ENCODE results near the gene PRR5L. TPM values are rescaled to one million over a fixed set of nuclear protein-coding genes. Genes with fewer than 3 reads are reported as not detected.

Gene PRR5L
- total and polyA plus RNA-seq, 12 donors = 1.7 to 10.2 (median 7.3) TPM

DNA sequence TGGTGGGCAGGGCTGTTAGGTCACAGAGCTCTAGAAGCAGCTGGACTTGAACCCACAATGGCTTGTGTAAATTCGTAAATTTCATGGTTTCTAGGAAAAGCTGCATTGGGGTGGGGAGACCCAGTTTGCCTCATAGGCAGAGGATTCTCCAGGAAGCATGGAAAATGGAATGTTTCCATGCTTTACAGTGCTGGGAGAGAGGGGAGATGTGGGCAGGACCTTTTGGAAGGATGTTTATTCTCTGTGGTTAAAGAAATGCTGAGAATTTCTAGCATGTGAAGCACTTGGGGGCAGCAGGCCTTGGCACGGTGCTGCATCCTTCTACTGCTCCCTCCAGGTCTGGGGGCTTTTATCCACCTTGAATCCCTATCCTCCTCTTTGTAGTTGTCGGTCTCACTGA lies 167.7 kb downstream of the PRR5L start:
- Histone ChIP-seq H3K36me3 (replicated peaks in 1 of 2) (no peaks in the 10 kb centered on the region), H3K9me3 (replicated peaks in 1 of 3) (no peaks in the 10 kb centered on the region), H3K4me3 (no peak overlapping the region), H3K4me1 (replicated peaks in 1 of 2) (no peaks in the 10 kb centered on the region), H3K27ac (no peak overlapping the region), H3K27me3 (no peaks in the 10 kb centered on the region)
- WGBS, 4 donors = 76 to 81% (median 79%) methylated on average over 3 of the region's 3 CpGs
- intact Hi-C loops (cut with DNase I) = no loop called here
- DNase-seq = no peak
- TF ChIP-seq, protein P1, sequence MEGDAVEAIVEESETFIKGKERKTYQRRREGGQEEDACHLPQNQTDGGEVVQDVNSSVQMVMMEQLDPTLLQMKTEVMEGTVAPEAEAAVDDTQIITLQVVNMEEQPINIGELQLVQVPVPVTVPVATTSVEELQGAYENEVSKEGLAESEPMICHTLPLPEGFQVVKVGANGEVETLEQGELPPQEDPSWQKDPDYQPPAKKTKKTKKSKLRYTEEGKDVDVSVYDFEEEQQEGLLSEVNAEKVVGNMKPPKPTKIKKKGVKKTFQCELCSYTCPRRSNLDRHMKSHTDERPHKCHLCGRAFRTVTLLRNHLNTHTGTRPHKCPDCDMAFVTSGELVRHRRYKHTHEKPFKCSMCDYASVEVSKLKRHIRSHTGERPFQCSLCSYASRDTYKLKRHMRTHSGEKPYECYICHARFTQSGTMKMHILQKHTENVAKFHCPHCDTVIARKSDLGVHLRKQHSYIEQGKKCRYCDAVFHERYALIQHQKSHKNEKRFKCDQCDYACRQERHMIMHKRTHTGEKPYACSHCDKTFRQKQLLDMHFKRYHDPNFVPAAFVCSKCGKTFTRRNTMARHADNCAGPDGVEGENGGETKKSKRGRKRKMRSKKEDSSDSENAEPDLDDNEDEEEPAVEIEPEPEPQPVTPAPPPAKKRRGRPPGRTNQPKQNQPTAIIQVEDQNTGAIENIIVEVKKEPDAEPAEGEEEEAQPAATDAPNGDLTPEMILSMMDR (IDR thresholded peaks at IDR 0.05) = no peak
- no peak for TF ChIP-seq POLR2A (IDR thresholded peaks at IDR 0.05)

DNA sequence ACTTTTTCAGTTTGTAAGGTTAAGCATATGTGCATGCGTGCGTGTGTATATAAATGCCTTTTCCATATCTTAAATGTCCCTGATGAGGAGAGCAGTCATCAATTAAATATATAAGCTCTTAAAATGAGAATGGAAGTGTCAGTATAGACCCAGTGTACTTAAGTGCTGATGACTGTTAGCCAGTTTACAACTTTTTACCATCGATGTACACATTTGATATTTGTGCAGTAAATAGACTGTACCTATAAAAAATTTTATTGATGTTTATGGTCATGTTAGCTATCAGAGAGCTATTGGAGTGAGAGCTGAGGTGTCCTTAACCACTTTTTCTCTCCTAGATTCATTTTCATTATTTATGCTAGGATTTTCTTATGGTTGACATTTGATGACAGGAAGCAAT lies 168.6 kb downstream of the PRR5L start:
- H3K27me3 ChIP-seq = no peaks in the 10 kb centered on the region
- intact Hi-C loops (cut with DNase I) = no loop called here
- no peak overlapping the region for H3K27ac ChIP-seq
- H3K9me3 ChIP-seq (replicated peaks in 1 of 3) = no peaks in the 10 kb centered on the region
- no peak for TF ChIP-seq POLR2A (IDR thresholded peaks at IDR 0.05)
- TF ChIP-seq, protein P1 (IDR thresholded peaks at IDR 0.05) = no peak
- no peaks in the 10 kb centered on the region for H3K4me1 ChIP-seq (replicated peaks in 1 of 2)
- 80 to 90% (median 80%) methylated on average over 3 of the region's 3 CpGs for WGBS, 4 donors
- no peak overlapping the region for H3K4me3 ChIP-seq
- DNase-seq = no peak
- H3K36me3 ChIP-seq (replicated peaks in 1 of 2) = no peaks in the 10 kb centered on the region

DNA sequence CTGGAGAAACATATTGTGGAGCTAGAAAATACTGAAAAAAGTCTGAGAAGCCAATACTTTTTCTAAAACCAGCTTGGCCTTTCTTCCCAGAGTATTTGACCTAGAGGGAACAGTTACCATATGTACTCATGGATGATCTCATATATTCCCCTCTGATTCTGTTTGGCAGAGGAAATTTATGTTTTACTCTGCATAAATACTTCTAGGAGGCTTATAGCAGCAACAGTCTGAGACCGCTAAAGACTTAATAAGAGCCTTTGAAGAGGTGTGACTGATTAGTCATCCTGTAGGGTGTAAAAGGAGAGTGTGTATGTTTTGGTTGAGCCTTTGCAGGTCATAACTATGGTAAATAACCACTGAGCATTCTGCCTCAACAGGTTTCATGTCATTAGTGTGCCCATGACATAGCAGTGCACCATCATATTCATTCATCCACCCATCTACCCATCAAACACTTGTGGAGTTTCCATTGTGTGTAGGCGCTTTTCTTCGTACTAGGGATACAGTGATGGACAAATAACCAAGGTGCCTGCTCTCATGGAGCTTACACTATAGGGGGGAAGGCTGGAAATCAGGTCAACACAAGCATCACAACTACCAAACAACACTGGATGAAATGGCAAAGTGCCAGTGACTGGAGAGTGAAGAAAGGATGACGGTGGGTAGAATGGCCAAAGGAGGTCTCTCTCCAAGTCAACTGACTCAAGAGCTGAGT lies 169.5 kb downstream of the PRR5L start:
- Histone ChIP-seq H3K9me3 (replicated peaks in 1 of 3) (no peaks in the 10 kb centered on the region), H3K4me3 (no peak overlapping the region), H3K4me1 (replicated peaks in 1 of 2) (no peaks in the 10 kb centered on the region), H3K27ac (no peak overlapping the region), H3K27me3 (no peaks in the 10 kb centered on the region), H3K36me3 (replicated peaks in 1 of 2) (no peaks in the 10 kb centered on the region)
- no peak for TF ChIP-seq POLR2A (IDR thresholded peaks at IDR 0.05)
- TF ChIP-seq, protein P1 (IDR thresholded peaks at IDR 0.05) = no peak
- no peak for DNase-seq
- WGBS, 4 donors = 98 to 100% (median 99%) methylated on average over 4 of the region's 4 CpGs
- intact Hi-C loops (cut with DNase I) = no loop called here

DNA sequence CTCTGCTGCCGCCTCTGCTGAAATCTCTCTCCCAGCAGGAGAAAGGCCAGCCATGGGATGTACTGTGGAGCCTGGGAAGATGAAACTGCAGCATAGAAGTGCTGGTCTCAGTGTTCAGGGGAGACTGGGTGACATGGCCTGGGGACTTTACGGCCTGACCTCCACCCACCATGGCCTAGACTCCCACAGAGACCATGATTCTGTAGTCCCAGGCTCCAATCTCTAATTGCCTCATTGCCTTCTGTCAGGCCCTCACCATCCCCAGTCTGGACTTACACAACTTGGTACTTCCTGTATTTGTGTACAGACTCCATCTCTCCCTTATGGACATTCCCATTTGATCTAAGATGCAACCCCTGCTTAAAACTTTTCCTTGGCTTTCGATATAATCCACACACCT lies 170.9 kb downstream of the PRR5L start:
- no peak overlapping the region for H3K4me3 ChIP-seq
- H3K4me1 ChIP-seq (replicated peaks in 1 of 2) = no peaks in the 10 kb centered on the region
- no peak for DNase-seq
- H3K27me3 ChIP-seq = no peaks in the 10 kb centered on the region
- 92 to 96% (median 96%) methylated on average over 3 of the region's 3 CpGs for WGBS, 4 donors
- intact Hi-C loops (cut with DNase I) = no loop called here
- TF ChIP-seq, protein P1 (IDR thresholded peaks at IDR 0.05) = no peak
- TF ChIP-seq POLR2A (IDR thresholded peaks at IDR 0.05) = no peak
- no peak overlapping the region for H3K27ac ChIP-seq
- H3K36me3 ChIP-seq (replicated peaks in 1 of 2) = no peaks in the 10 kb centered on the region
- H3K9me3 ChIP-seq (replicated peaks in 1 of 3) = no peaks in the 10 kb centered on the region
